HFF-Myc (cell line): ENCODE data around the gene MYOZ3.

ENCODE experiments used
- DNase-seq: peaks from one replicate; pipeline ENCODE4 v3.0.0-alpha.2; 2011; ENCODE audit warnings: low read depth; ENCODE audit errors: extremely low read depth
- H3K4me3 ChIP-seq: replicated peaks from 2 replicates; pipeline ENCODE4 v1.5.1; 2011; ENCODE audit warnings: low read depth, mild to moderate bottlenecking, control low read depth, low read length
- CTCF ChIP-seq: IDR thresholded peaks from 2 replicates; pipeline ENCODE4 v1.5.1; 2012; ENCODE audit warnings: mild to moderate bottlenecking, low read depth, low read length, control low read depth; ENCODE audit errors: missing control alignments

The MYOZ3 gene

GRCh38 chr5:150622157-150622556, 38.9 kb upstream of the MYOZ3 start:
- no peak for DNase-seq

GRCh38 chr5:150623152-150623877, 37.7 kb upstream of the MYOZ3 start:
- no peak for DNase-seq
- TF ChIP-seq CTCF: no peak
- H3K4me3 ChIP-seq: no peak overlapping the region

More at GRCh38 chr5:150622157-150622556, 38.9 kb upstream of the MYOZ3 start:
- TF ChIP-seq CTCF: no peak
- no peak overlapping the region for H3K4me3 ChIP-seq

- TF ChIP-seq CTCF: no peak
- H3K4me3 ChIP-seq: no peak overlapping the region
- DNase-seq: no peak
These were observed 37.2 kb upstream of the MYOZ3 start for GRCh38 chr5:150623878-150624216.

GRCh38 chr5:150624334-150625163, 36.5 kb upstream of the MYOZ3 start:
- H3K4me3 ChIP-seq: peak overlapping the region; percentile 49
- TF ChIP-seq CTCF: no peak
- DNase-seq: no peak

- TF ChIP-seq CTCF: no peak
- peak overlapping the region; percentile 49 for H3K4me3 ChIP-seq
- no peak for DNase-seq
These were observed 35.9 kb upstream of the MYOZ3 start for GRCh38 chr5:150625164-150625535.

GRCh38 chr5:150625831-150626746, 35.0 kb upstream of the MYOZ3 start:
- DNase-seq: no peak
- TF ChIP-seq CTCF: no peak
- 0 out of 2 replicates have a peak overlapping the region, but pooled peaks have one; percentile 3 for H3K4me3 ChIP-seq
